ENCODE data around the gene NUP205. TPM values are rescaled to one million over a fixed set of nuclear protein-coding genes. Genes with fewer than 3 reads are reported as not detected.

NUP205 gene
- total and polyA plus RNA-seq, 2 of the 13 experiments (the other 11 are each of a cell fraction or from before 2014, with no cell fraction given), result 46.2 to 87.2 TPM

GRCh38 chr7:135509839-135510591 is 47.7 kb upstream of the NUP205 start, which contains the start of gene CNOT4 (continued):
- 0 out of 2 replicates have a peak, but pooled peaks have one; percentile 9 for TF ChIP-seq SOX5 (CRISPR knock-in tag; IDR thresholded peaks at IDR 0.05; ENCODE audit: borderline replicate concordance)
- no peak; the same call in 1 of the 2 replicates for TF ChIP-seq TMF1 (CRISPR knock-in tag; IDR thresholded peaks at IDR 0.05; ENCODE audit: low read depth)
- 0 out of 2 replicates have a peak, but pooled peaks have one; percentile 27 for TF ChIP-seq MED13 (CRISPR knock-in tag; IDR thresholded peaks at IDR 0.05)
- TF ChIP-seq FOXJ3 (CRISPR knock-in tag; IDR thresholded peaks at IDR 0.05; ENCODE audit: borderline replicate concordance), result no peak
- TF ChIP-seq, protein P1, sequence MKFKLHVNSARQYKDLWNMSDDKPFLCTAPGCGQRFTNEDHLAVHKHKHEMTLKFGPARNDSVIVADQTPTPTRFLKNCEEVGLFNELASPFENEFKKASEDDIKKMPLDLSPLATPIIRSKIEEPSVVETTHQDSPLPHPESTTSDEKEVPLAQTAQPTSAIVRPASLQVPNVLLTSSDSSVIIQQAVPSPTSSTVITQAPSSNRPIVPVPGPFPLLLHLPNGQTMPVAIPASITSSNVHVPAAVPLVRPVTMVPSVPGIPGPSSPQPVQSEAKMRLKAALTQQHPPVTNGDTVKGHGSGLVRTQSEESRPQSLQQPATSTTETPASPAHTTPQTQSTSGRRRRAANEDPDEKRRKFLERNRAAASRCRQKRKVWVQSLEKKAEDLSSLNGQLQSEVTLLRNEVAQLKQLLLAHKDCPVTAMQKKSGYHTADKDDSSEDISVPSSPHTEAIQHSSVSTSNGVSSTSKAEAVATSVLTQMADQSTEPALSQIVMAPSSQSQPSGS (CRISPR knock-in tag; IDR thresholded peaks at IDR 0.05), result 0 out of 2 replicates have a peak, but pooled peaks have one; percentile 10
- TF ChIP-seq XBP1 (CRISPR knock-in tag; IDR thresholded peaks at IDR 0.05), result no peak
- no peak for TF ChIP-seq ZNF749 (CRISPR knock-in tag; IDR thresholded peaks at IDR 0.05; ENCODE audit: borderline replicate concordance)
- TF ChIP-seq, protein P2, sequence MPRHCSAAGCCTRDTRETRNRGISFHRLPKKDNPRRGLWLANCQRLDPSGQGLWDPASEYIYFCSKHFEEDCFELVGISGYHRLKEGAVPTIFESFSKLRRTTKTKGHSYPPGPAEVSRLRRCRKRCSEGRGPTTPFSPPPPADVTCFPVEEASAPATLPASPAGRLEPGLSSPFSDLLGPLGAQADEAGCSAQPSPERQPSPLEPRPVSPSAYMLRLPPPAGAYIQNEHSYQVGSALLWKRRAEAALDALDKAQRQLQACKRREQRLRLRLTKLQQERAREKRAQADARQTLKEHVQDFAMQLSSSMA (CRISPR knock-in tag; IDR thresholded peaks at IDR 0.05), result no peak
- TF ChIP-seq GTF3A (CRISPR knock-in tag; conservative IDR thresholded peaks at IDR 0.05), result no peak
- TF ChIP-seq, protein P3, sequence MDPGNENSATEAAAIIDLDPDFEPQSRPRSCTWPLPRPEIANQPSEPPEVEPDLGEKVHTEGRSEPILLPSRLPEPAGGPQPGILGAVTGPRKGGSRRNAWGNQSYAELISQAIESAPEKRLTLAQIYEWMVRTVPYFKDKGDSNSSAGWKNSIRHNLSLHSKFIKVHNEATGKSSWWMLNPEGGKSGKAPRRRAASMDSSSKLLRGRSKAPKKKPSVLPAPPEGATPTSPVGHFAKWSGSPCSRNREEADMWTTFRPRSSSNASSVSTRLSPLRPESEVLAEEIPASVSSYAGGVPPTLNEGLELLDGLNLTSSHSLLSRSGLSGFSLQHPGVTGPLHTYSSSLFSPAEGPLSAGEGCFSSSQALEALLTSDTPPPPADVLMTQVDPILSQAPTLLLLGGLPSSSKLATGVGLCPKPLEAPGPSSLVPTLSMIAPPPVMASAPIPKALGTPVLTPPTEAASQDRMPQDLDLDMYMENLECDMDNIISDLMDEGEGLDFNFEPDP (CRISPR knock-in tag; conservative IDR thresholded peaks at IDR 0.05), result 0 out of 2 replicates have a peak, but pooled peaks have one; percentile 45
- no peak for TF ChIP-seq ZNF460 (CRISPR knock-in tag; IDR thresholded peaks at IDR 0.05; ENCODE audit: borderline replicate concordance)
- TF ChIP-seq, protein P4, sequence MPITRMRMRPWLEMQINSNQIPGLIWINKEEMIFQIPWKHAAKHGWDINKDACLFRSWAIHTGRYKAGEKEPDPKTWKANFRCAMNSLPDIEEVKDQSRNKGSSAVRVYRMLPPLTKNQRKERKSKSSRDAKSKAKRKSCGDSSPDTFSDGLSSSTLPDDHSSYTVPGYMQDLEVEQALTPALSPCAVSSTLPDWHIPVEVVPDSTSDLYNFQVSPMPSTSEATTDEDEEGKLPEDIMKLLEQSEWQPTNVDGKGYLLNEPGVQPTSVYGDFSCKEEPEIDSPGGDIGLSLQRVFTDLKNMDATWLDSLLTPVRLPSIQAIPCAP (CRISPR knock-in tag; IDR thresholded peaks at IDR 0.05; ENCODE audit: low read depth), result no peak
- no peak for TF ChIP-seq ZNF839 (CRISPR knock-in tag; IDR thresholded peaks at IDR 0.05; ENCODE audit: borderline replicate concordance)
- no peak for TF ChIP-seq SNRNP70 (IDR thresholded peaks at IDR 0.05; ENCODE audit: low read depth, low read length)
- TF ChIP-seq PRPF4 (IDR thresholded peaks at IDR 0.05; ENCODE audit: low read depth, low read length, poor library complexity, severe bottlenecking), result no peak
- TF ChIP-seq ZNF33B (CRISPR knock-in tag; IDR thresholded peaks at IDR 0.05), result no peak
- TF ChIP-seq PAF1 (CRISPR knock-in tag; IDR thresholded peaks at IDR 0.05), result no peak
- TF ChIP-seq, protein P5, sequence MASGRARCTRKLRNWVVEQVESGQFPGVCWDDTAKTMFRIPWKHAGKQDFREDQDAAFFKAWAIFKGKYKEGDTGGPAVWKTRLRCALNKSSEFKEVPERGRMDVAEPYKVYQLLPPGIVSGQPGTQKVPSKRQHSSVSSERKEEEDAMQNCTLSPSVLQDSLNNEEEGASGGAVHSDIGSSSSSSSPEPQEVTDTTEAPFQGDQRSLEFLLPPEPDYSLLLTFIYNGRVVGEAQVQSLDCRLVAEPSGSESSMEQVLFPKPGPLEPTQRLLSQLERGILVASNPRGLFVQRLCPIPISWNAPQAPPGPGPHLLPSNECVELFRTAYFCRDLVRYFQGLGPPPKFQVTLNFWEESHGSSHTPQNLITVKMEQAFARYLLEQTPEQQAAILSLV (CRISPR knock-in tag; IDR thresholded peaks at IDR 0.05; ENCODE audit: borderline replicate concordance), result 0 out of 2 replicates have a peak, but pooled peaks have one; percentile 67
- no peak for TF ChIP-seq CHCHD3 (CRISPR knock-in tag; IDR thresholded peaks at IDR 0.05)
- no peak for TF ChIP-seq ZNF136 (CRISPR knock-in tag; IDR thresholded peaks at IDR 0.05; ENCODE audit: low read depth)
- no peak for TF ChIP-seq ZNF570 (CRISPR knock-in tag; IDR thresholded peaks at IDR 0.05; ENCODE audit: borderline replicate concordance)
- TF ChIP-seq POLR2AphosphoS5 (IDR thresholded peaks at IDR 0.05; ENCODE audit: low read depth, low read length), result peak; percentile 93
- no peak for TF ChIP-seq CBX1 (IDR thresholded peaks at IDR 0.05; ENCODE audit: low read depth)
- no peak for TF ChIP-seq ZBTB3 (CRISPR knock-in tag; IDR thresholded peaks at IDR 0.05; ENCODE audit: borderline replicate concordance, low read depth)
- TF ChIP-seq SMC3 (IDR thresholded peaks at IDR 0.05; ENCODE audit: low read length), result no peak

Data from HepG2 (cell line).